ENCODE data around the gene PPP1R1B.

DNA sequence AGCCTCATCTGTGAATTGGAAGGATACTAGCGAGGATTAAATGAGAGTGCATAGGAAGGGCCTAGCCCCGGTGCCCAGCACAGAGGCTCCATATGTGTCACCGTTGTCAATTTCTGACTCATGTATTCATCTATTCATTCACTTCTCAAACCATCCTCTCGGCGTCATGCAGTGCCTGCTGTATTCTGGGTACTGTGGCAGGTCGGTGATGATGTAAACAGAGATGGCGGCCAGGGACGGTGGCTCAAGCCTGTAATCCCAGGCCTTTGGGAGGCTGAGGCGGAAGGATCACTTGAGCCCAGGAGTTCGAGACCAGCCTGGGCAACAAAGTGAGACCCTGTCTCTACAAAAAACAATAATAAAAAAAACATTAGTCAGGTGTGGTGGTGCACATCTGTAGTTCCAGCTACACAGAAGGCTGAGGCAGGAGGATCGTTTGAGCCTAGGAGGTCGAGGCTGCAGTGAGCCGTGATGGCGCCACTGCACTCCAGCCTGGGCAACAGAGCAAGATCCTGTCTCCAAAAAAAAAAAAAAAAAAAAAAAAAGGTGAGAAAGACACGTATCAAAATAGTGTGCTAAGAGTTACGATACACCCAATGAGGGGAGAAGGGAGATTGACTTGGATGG, 4.3 kb upstream of the PPP1R1B start:
- TF ChIP-seq, protein P1, sequence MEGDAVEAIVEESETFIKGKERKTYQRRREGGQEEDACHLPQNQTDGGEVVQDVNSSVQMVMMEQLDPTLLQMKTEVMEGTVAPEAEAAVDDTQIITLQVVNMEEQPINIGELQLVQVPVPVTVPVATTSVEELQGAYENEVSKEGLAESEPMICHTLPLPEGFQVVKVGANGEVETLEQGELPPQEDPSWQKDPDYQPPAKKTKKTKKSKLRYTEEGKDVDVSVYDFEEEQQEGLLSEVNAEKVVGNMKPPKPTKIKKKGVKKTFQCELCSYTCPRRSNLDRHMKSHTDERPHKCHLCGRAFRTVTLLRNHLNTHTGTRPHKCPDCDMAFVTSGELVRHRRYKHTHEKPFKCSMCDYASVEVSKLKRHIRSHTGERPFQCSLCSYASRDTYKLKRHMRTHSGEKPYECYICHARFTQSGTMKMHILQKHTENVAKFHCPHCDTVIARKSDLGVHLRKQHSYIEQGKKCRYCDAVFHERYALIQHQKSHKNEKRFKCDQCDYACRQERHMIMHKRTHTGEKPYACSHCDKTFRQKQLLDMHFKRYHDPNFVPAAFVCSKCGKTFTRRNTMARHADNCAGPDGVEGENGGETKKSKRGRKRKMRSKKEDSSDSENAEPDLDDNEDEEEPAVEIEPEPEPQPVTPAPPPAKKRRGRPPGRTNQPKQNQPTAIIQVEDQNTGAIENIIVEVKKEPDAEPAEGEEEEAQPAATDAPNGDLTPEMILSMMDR (conservative IDR thresholded peaks at IDR 0.05; ENCODE audit: low read length): no peak
- no peak for TF ChIP-seq EZH2phosphoT487 (IDR thresholded peaks at IDR 0.05; ENCODE audit: borderline replicate concordance, low read depth, low read length)

All from OCI-LY7 (cell line).